Right lobe of liver (tissue), 4 donors: ENCODE data around the gene COL4A4.

Experiments used
- CTCF ChIP-seq, 4 donors: fragments of 200-600 bp in 3 of 4; fragments of 450-650 bp in 1 of 4; IDR thresholded peaks; one replicate each; pipeline versions ENCODE4 v1.5.1 to v1.8.0; 2016 to 2022; ENCODE audit warnings: antibody characterized with exemption in 4 of 4, mild to moderate bottlenecking in 2 of 4
- POLR2A ChIP-seq: fragments of 450-650 bp; IDR thresholded peaks from one replicate; pipeline ENCODE4 v1.6.1; 2017; ENCODE audit warnings: antibody characterized with exemption, mild to moderate bottlenecking
- donor health status: DM: no; HTN: no; CAD: no.
- donor health status: DM: no; HTN: no; CAD: no.
- donor health status: DM: no; HTN: yes; CAD: no.

- TF ChIP-seq POLR2A = no peak
- no peak for TF ChIP-seq CTCF (IDR thresholded peaks at IDR 0.05)
Observed at GRCh38 chr2:227099340-227099739, 64.7 kb downstream of the COL4A4 start.
